ENCODE measurements around the gene RIPK4. TPM values are rescaled to one million over a fixed set of nuclear protein-coding genes. Genes with fewer than 3 reads are reported as not detected.
A peak's percentile ranks its signal among the peaks of the same experiment; 100 is the strongest.

RIPK4 gene
- total RNA-seq, 1 donor from 2014 or later: 1.8 TPM

GRCh38 chr21:41712730-41713129 lies 54.1 kb downstream of the RIPK4 start:
- Mint-ChIP-seq H3K4me1 (ENCODE audit: low read depth, unreplicated experiment) (no peaks in the 10 kb centered on the region), H3K4me3 (ENCODE audit: unreplicated experiment) (no peak overlapping the region)

GRCh38 chr21:41712201-41712600 lies 54.7 kb downstream of the RIPK4 start:
- H4K20me1 ChIP-seq (ENCODE audit: insufficient read depth, low read length): no peaks in the 10 kb centered on the region
- no peak for DNase-seq (ENCODE audit: low read depth)
- no peaks in the 10 kb centered on the region for H3K4me1 ChIP-seq (ENCODE audit: insufficient read depth, low read length)
- H3K9ac ChIP-seq (ENCODE audit: low read length): no peak overlapping the region
- Mint-ChIP-seq H3K27me3 (ENCODE audit: low read depth, unreplicated experiment) (peaks cover 42% of the 10 kb centered on the region), H3K4me3 (ENCODE audit: unreplicated experiment) (no peak overlapping the region), H3K4me1 (ENCODE audit: low read depth, unreplicated experiment) (peaks cover 5% of the 10 kb centered on the region), H3K27ac (ENCODE audit: unreplicated experiment) (no peak overlapping the region), H3K36me3 (ENCODE audit: low read depth, unreplicated experiment) (no peaks in the 10 kb centered on the region), H3K9me3 (ENCODE audit: unreplicated experiment) (peaks cover 3% of the 10 kb centered on the region)
- FAIRE-seq: no peak
- H3K4me2 ChIP-seq (ENCODE audit: low read length): peak overlapping the region; percentile 8
- H3K36me3 ChIP-seq (ENCODE audit: insufficient read depth, low read length): no peaks in the 10 kb centered on the region
- H2AFZ ChIP-seq (ENCODE audit: low read depth, low read length): peak overlapping the region; percentile 17
- H3K79me2 ChIP-seq (ENCODE audit: insufficient read depth, low read length): no peaks in the 10 kb centered on the region
- H3K4me3 ChIP-seq (ENCODE audit: insufficient read depth, low read depth, low read length): no peak overlapping the region
- H3K27me3 ChIP-seq (ENCODE audit: insufficient read depth, low read length): peaks cover 11% of the 10 kb centered on the region
- no peaks in the 10 kb centered on the region for H3K9me3 ChIP-seq (ENCODE audit: insufficient read depth, low read depth, low read length)
- no peak overlapping the region for H3K27ac ChIP-seq (ENCODE audit: low read depth, low read length)
- TF ChIP-seq CTCF (IDR thresholded peaks at IDR 0.05; ENCODE audit: insufficient read depth, low read depth, low read length) (no peak), EZH2 (IDR thresholded peaks at IDR 0.05; ENCODE audit: insufficient read depth, low read length) (peak; percentile 24)

More at GRCh38 chr21:41712730-41713129, 54.1 kb downstream of the RIPK4 start:
- no peak for DNase-seq (ENCODE audit: low read depth)
- Histone ChIP-seq H3K9ac (ENCODE audit: low read length) (no peak overlapping the region), H4K20me1 (ENCODE audit: insufficient read depth, low read length) (no peaks in the 10 kb centered on the region), H3K79me2 (ENCODE audit: insufficient read depth, low read length) (no peaks in the 10 kb centered on the region), H3K4me3 (ENCODE audit: insufficient read depth, low read depth, low read length) (no peak overlapping the region), H3K4me2 (ENCODE audit: low read length) (no peak overlapping the region), H2AFZ (ENCODE audit: low read depth, low read length) (no peak overlapping the region), H3K36me3 (ENCODE audit: insufficient read depth, low read length) (no peaks in the 10 kb centered on the region), H3K27me3 (ENCODE audit: insufficient read depth, low read length) (peaks cover 11% of the 10 kb centered on the region), H3K27ac (ENCODE audit: low read depth, low read length) (no peak overlapping the region), H3K9me3 (ENCODE audit: insufficient read depth, low read depth, low read length) (no peaks in the 10 kb centered on the region), H3K4me1 (ENCODE audit: insufficient read depth, low read length) (no peaks in the 10 kb centered on the region)
- Mint-ChIP-seq H3K27me3 (ENCODE audit: low read depth, unreplicated experiment) (peaks cover 42% of the 10 kb centered on the region), H3K9me3 (ENCODE audit: unreplicated experiment) (peaks cover 3% of the 10 kb centered on the region), H3K36me3 (ENCODE audit: low read depth, unreplicated experiment) (no peaks in the 10 kb centered on the region), H3K27ac (ENCODE audit: unreplicated experiment) (no peak overlapping the region)
- FAIRE-seq: no peak
- no peak for TF ChIP-seq CTCF (IDR thresholded peaks at IDR 0.05; ENCODE audit: insufficient read depth, low read depth, low read length)
- TF ChIP-seq EZH2 (IDR thresholded peaks at IDR 0.05; ENCODE audit: insufficient read depth, low read length): no peak

- Histone ChIP-seq H3K27ac (ENCODE audit: low read depth, low read length) (no peak overlapping the region), H3K4me3 (ENCODE audit: insufficient read depth, low read depth, low read length) (no peak overlapping the region), H3K36me3 (ENCODE audit: insufficient read depth, low read length) (no peaks in the 10 kb centered on the region), H3K4me2 (ENCODE audit: low read length) (no peak overlapping the region), H3K9me3 (ENCODE audit: insufficient read depth, low read depth, low read length) (no peaks in the 10 kb centered on the region), H3K27me3 (ENCODE audit: insufficient read depth, low read length) (peaks cover 11% of the 10 kb centered on the region), H3K4me1 (ENCODE audit: insufficient read depth, low read length) (no peaks in the 10 kb centered on the region), H4K20me1 (ENCODE audit: insufficient read depth, low read length) (no peaks in the 10 kb centered on the region), H2AFZ (ENCODE audit: low read depth, low read length) (no peak overlapping the region), H3K79me2 (ENCODE audit: insufficient read depth, low read length) (no peaks in the 10 kb centered on the region), H3K9ac (ENCODE audit: low read length) (no peak overlapping the region)
- TF ChIP-seq CTCF (IDR thresholded peaks at IDR 0.05; ENCODE audit: insufficient read depth, low read depth, low read length) (no peak), EZH2 (IDR thresholded peaks at IDR 0.05; ENCODE audit: insufficient read depth, low read length) (no peak)
- Mint-ChIP-seq H3K36me3 (ENCODE audit: low read depth, unreplicated experiment) (no peaks in the 10 kb centered on the region), H3K4me3 (ENCODE audit: unreplicated experiment) (no peak overlapping the region), H3K4me1 (ENCODE audit: low read depth, unreplicated experiment) (peaks cover 11% of the 10 kb centered on the region), H3K27me3 (ENCODE audit: low read depth, unreplicated experiment) (peaks cover 41% of the 10 kb centered on the region), H3K27ac (ENCODE audit: unreplicated experiment) (peak overlapping the region; percentile 6), H3K9me3 (ENCODE audit: unreplicated experiment) (peaks cover 3% of the 10 kb centered on the region)
- DNase-seq (ENCODE audit: low read depth) (no peak), FAIRE-seq (no peak)
Measured at GRCh38 chr21:41711416-41712007, 55.3 kb downstream of the RIPK4 start.
